ENCODE data around the gene RAB21.

DNA sequence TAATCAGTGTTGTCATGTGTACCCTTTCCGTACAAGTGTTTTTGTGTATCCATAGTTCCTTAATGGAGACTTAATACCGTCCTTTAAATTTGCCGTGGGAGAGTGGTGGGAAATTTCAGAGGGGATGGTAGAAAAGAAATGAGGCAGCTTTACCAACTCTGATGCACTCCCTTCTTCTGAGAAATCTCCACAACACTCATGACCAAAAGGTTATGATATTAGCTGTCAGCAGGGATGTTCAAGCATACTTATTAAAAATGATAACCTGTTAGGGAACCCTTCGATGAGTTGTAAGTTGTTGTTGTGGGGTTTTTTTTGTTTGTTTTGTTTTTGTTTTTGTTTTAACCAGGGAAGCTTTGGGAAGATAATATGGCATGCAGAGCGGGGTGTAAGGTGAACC lies 12.5 kb downstream of the RAB21 start:
- TF ChIP-seq, protein P1, sequence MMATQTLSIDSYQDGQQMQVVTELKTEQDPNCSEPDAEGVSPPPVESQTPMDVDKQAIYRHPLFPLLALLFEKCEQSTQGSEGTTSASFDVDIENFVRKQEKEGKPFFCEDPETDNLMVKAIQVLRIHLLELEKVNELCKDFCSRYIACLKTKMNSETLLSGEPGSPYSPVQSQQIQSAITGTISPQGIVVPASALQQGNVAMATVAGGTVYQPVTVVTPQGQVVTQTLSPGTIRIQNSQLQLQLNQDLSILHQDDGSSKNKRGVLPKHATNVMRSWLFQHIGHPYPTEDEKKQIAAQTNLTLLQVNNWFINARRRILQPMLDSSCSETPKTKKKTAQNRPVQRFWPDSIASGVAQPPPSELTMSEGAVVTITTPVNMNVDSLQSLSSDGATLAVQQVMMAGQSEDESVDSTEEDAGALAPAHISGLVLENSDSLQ (IDR thresholded peaks at IDR 0.05): no peak
- TF ChIP-seq FOXK2 (IDR thresholded peaks at IDR 0.05) (no peak), BHLHE40 (IDR thresholded peaks at IDR 0.05; ENCODE audit: borderline replicate concordance) (no peak)
